Body of pancreas (tissue), 4 donors: ENCODE measurements around the gene CCDC149.

Source experiments
- POLR2A ChIP-seq, 3 donors: fragments of 450-650 bp; IDR thresholded peaks; one replicate each; pipeline ENCODE4 v1.6.1; 2016; ENCODE audit warnings: antibody characterized with exemption in 3 of 3, mild to moderate bottlenecking in 2 of 3
- TF ChIP-seq, protein P1 (sequence below), 7 experiments: fragments of 450-650 bp in 4 of 7; fragments of 200-600 bp in 3 of 7; sonication (generic) in 3 of 7; IDR thresholded peaks; one replicate each; pipeline ENCODE4 v1.5.1; 2016 to 2019; ENCODE audit warnings: antibody characterized with exemption in 7 of 7

DNA sequence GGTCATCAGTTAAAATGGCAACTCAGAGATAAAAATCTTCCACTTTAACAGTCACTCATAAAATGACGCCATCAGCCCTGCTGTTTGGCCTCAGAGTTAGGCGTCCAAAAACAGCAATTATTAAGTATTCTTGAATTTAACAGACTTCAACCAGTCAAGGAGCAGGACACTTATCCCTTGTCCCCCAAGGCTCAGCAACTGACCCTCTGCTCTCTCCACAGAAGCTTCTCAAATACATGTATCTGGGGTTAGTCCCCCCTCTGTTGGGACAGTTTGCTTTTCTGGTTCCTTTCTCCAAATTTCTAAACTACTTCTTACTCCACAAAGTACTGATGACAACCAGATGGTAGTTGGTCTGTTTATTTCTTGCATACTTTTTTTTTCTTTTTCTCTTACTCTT lies 63.1 kb downstream of the CCDC149 start:
- TF ChIP-seq, protein P1, sequence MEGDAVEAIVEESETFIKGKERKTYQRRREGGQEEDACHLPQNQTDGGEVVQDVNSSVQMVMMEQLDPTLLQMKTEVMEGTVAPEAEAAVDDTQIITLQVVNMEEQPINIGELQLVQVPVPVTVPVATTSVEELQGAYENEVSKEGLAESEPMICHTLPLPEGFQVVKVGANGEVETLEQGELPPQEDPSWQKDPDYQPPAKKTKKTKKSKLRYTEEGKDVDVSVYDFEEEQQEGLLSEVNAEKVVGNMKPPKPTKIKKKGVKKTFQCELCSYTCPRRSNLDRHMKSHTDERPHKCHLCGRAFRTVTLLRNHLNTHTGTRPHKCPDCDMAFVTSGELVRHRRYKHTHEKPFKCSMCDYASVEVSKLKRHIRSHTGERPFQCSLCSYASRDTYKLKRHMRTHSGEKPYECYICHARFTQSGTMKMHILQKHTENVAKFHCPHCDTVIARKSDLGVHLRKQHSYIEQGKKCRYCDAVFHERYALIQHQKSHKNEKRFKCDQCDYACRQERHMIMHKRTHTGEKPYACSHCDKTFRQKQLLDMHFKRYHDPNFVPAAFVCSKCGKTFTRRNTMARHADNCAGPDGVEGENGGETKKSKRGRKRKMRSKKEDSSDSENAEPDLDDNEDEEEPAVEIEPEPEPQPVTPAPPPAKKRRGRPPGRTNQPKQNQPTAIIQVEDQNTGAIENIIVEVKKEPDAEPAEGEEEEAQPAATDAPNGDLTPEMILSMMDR (IDR thresholded peaks at IDR 0.05) = no peak
- no peak for TF ChIP-seq POLR2A (IDR thresholded peaks at IDR 0.05)
